ENCODE data around the gene ITM2C. TPM values are rescaled to one million over a fixed set of nuclear protein-coding genes. Genes with fewer than 3 reads are reported as not detected.

Gene ITM2C
- total and polyA plus RNA-seq, 9 of the 15 experiments (the other 6 are each of a cell fraction or from before 2014, with no cell fraction given): 0.49 to 58.8 (median 21.5) TPM

- peak; percentile 69 for TF ChIP-seq PKNOX1 (IDR thresholded peaks at IDR 0.05)
- no peak for TF ChIP-seq CREB3 (tag; conservative IDR thresholded peaks at IDR 0.05; ENCODE audit: low read depth)
- TF ChIP-seq OTX1 (CRISPR knock-in tag; IDR thresholded peaks at IDR 0.05): no peak
- peak; percentile 54; the same call in 1 of the 2 replicates for TF ChIP-seq ELF1 (tag; IDR thresholded peaks at IDR 0.05)
- TF ChIP-seq ZFP91 (CRISPR knock-in tag; IDR thresholded peaks at IDR 0.05): no peak
- no peak for TF ChIP-seq ZNF23 (CRISPR knock-in tag; IDR thresholded peaks at IDR 0.05)
- TF ChIP-seq NFRKB (IDR thresholded peaks at IDR 0.05; ENCODE audit: low read depth): 0 out of 2 replicates have a peak, but pooled peaks have one; percentile 27
- no peak for TF ChIP-seq ZBTB40 (IDR thresholded peaks at IDR 0.05)
- TF ChIP-seq ZBTB40 (CRISPR knock-in tag; IDR thresholded peaks at IDR 0.05): no peak
- TF ChIP-seq MECOM (CRISPR knock-in tag; IDR thresholded peaks at IDR 0.05): no peak
- TF ChIP-seq SIRT6 (IDR thresholded peaks at IDR 0.05; ENCODE audit: low read depth, low read length): no peak
- peak; percentile 99 for TF ChIP-seq ZNF24 (IDR thresholded peaks at IDR 0.05)
Observed at GRCh38 chr2:230864605-230865306, at the start of gene ITM2C (continued).
